ENCODE measurements around the gene TMEM82.
A peak's percentile ranks its signal among the peaks of the same experiment; 100 is the strongest.

Gene TMEM82

DNA sequence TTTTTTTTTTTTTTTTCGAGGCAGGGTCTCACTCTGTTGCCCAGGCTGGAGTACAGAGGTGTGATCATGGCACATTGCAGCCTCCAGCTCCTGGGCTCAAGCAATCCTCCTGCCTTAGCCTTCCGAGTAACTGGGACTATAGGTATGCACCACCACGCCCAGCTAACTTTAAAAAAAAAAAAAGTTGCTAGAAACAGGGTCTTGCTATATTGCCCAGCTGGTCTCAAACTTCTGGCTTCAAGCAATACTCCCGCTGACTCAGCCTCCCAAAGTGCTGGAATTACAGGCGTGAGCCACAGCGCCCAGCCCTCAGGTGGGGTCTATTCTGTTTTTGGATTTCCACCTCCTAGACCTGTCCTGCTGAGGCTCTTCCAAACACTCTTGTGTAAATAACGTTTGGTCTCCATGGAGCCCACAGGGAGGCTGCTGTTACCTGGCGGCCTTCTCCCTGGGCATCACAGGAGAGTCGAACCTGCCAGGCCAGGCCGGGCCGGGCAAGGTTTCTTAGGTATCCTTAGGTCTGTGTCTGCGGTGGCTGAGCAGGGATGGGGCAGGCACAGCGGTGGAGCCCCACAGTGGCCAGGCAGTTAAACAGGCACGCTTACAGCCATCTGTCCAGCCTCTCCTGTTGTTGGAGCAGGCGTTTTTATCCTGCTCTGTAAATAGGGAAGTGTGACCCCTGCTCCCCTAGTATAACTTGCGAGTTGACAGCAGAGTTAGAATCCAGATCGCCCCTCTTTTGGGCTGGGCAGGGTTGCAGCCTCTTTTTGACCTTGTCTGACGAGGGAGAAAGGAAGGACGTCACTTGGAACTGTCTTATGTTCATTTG lies 39.4 kb upstream of the TMEM82 start:
- no peak overlapping the region for H3K4me3 ChIP-seq (ENCODE audit: control insufficient read depth, low read depth, low read length)
- TF ChIP-seq, protein P1, sequence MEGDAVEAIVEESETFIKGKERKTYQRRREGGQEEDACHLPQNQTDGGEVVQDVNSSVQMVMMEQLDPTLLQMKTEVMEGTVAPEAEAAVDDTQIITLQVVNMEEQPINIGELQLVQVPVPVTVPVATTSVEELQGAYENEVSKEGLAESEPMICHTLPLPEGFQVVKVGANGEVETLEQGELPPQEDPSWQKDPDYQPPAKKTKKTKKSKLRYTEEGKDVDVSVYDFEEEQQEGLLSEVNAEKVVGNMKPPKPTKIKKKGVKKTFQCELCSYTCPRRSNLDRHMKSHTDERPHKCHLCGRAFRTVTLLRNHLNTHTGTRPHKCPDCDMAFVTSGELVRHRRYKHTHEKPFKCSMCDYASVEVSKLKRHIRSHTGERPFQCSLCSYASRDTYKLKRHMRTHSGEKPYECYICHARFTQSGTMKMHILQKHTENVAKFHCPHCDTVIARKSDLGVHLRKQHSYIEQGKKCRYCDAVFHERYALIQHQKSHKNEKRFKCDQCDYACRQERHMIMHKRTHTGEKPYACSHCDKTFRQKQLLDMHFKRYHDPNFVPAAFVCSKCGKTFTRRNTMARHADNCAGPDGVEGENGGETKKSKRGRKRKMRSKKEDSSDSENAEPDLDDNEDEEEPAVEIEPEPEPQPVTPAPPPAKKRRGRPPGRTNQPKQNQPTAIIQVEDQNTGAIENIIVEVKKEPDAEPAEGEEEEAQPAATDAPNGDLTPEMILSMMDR (conservative IDR thresholded peaks at IDR 0.05; ENCODE audit: control insufficient read depth, insufficient read depth, low read depth, low read length) = peak; percentile 39
- peak; percentile 59 for DNase-seq (ENCODE audit: low read depth)

DNA sequence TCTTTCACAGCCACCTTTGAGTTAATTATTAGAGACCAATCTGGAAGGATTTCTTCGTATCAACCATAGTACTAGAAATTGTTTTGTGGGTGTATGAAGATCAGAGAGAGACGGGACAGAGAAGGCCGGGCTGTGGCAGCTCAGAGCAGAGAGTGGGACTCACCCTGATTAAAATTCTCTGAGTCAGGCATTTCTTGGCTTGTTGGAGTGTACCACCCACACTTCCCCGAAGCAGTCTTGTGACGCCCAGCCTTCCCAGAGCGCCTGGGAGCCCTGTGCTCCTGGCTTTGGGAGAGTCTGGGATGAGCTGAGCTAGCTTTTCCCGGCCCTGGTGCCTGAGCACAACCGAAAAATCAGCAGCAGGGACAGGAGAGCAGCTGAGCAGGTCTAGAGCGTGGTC lies 38.7 kb upstream of the TMEM82 start:
- peak; percentile 97 for DNase-seq (ENCODE audit: low read depth)
- H3K4me3 ChIP-seq (ENCODE audit: control insufficient read depth, low read depth, low read length) = no peak overlapping the region
- TF ChIP-seq, protein P1 (conservative IDR thresholded peaks at IDR 0.05; ENCODE audit: control insufficient read depth, insufficient read depth, low read depth, low read length) = no peak

DNA sequence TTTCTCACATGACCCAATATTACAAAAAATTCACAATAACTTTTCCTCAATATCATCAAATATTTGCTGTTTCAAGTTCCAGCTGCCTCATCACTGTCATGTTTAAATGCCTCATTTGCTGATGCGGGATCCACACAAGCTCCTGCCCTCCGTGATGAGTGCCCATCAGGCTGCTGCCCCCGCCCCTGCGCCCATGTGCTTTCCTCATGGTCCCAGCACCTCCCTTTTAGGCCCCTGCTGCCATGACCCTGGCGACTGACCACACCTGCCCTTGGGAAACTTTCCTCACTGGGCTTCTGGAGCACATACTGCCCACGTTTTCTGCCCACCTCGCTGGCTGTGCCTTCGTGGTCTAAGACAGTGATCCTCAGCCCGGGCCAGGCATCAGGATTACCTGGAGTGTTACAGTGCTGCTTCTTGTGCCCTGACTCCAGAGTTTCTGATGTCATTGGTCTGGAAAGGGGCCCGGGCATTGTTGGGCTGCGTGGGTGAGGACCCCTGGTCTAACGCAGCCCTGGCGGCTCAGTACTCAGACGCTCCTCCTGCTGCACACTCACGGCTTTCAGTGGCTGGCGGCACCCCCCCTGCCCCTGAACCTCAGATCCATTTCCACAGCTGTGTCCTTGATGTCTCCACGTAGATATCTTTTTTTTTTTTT lies 37.6 kb upstream of the TMEM82 start:
- TF ChIP-seq, protein P1 (conservative IDR thresholded peaks at IDR 0.05; ENCODE audit: control insufficient read depth, insufficient read depth, low read depth, low read length) = no peak
- H3K4me3 ChIP-seq (ENCODE audit: control insufficient read depth, low read depth, low read length) = no peak overlapping the region
- DNase-seq (ENCODE audit: low read depth) = peak; percentile 59

DNA sequence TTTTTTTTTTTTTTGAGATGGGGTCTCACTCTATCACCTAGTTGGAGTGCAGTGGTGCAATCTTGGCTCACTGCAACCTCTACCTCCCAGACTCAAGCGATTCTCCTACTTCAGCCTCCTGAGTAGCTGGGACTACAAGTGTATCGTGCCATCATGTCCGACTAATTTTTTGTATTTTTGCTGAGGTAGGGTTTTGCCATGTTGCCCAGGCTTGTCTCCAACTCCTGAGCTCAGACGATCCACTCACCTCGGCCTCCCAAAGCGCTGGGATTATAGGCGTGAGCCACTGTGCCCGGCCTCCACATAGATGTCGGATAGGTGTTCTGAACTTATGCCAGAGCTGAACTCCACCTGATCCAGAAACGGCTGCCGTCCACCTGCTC lies 37.1 kb upstream of the TMEM82 start:
- no peak overlapping the region for H3K4me3 ChIP-seq (ENCODE audit: control insufficient read depth, low read depth, low read length)
- DNase-seq (ENCODE audit: low read depth) = no peak
- TF ChIP-seq, protein P1 (conservative IDR thresholded peaks at IDR 0.05; ENCODE audit: control insufficient read depth, insufficient read depth, low read depth, low read length) = no peak

DNA sequence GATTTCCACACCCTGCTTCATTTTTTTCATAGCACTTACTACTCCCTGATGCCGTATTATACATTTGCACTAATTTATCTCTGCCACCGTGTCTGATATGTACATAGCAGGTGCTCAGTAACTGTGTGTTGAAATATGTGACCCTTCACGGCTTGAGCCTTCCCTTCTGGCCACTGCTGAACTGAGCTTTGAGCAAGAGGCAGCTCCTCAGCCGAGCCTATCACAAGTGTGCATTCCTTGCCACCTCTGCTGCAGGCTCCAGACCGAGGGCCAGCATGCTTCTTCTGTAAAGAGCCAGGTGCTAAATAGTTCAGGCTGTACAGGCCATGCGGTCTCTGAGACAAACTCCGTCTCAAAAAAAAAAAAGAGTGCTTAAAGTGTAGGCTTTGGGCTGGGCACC lies 35.5 kb upstream of the TMEM82 start:
- TF ChIP-seq, protein P1 (conservative IDR thresholded peaks at IDR 0.05; ENCODE audit: control insufficient read depth, insufficient read depth, low read depth, low read length) = no peak
- H3K4me3 ChIP-seq (ENCODE audit: control insufficient read depth, low read depth, low read length) = no peak overlapping the region
- no peak for DNase-seq (ENCODE audit: low read depth)

DNA sequence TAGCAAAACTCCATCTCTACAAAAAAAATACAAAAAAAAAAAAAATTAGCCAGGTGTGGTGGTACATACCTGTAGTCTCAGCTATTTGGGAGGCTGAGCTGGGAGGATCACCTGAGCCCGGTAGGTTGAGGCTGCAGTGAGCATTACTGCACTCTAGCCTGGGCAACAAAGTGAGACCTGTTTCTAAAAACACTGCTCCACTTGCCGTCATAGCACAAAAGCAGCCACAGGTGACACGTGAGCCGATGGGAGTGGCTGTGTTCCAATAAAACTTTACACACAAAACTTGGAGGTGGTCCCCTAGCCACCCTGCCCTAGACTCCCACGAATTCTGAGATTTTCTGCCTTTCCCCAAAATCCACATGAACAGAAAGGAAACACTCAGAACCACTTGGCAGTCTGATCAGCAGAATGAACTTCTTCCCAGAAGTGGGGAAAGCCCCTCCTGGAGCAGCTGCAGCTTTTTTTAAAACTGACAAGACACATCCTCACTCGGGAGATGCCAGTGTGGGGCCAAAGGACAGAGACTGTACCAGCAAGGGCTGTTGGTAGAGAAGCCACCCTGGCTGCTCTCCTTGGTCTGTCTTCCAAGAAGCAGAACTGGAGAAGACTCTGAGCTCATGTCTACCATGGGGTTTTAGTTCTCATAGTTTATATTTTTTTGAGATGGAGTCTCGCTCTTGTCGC lies 34.9 kb upstream of the TMEM82 start:
- TF ChIP-seq, protein P1 (conservative IDR thresholded peaks at IDR 0.05; ENCODE audit: control insufficient read depth, insufficient read depth, low read depth, low read length) = no peak
- no peak overlapping the region for H3K4me3 ChIP-seq (ENCODE audit: control insufficient read depth, low read depth, low read length)
- no peak for DNase-seq (ENCODE audit: low read depth)
